ENCODE results near the gene ENTPD2. TPM values are rescaled to one million over a fixed set of nuclear protein-coding genes. Genes with fewer than 3 reads are reported as not detected.

Gene ENTPD2
- total RNA-seq, 1 experiment from 2014 or later = 8.3 TPM

GRCh38 chr9:137068539-137069507, 15.0 kb upstream of the ENTPD2 start:
- H3K27ac Mint-ChIP-seq = no peak overlapping the region
- no peaks in the 10 kb centered on the region for H3K27me3 Mint-ChIP-seq (ENCODE audit: low read depth)
- CTCF ChIA-PET = interaction anchor here (0.6 to 10.4 kb wide), 74 partner anchors 9 to 340 kb away, joined by 3 to 240 read pairs (median 7); partner anchors contain the start of genes ABCA2, CYSRT1, DPP7 and ENTPD2
- peaks cover 20% of the 10 kb centered on the region for H3K4me1 Mint-ChIP-seq
- H3K9me3 Mint-ChIP-seq = no peaks in the 10 kb centered on the region
- TF ChIP-seq ZBTB43 (CRISPR knock-in tag; IDR thresholded peaks at IDR 0.05) (no peak), KAT7 (CRISPR knock-in tag; IDR thresholded peaks at IDR 0.05; ENCODE audit: borderline replicate concordance) (no peak), PRDM15 (CRISPR knock-in tag; IDR thresholded peaks at IDR 0.05) (no peak), GABPB1 (CRISPR knock-in tag; IDR thresholded peaks at IDR 0.05) (no peak)
- peak overlapping the region; percentile 69 for H3K4me3 Mint-ChIP-seq
- ATAC-seq = no peak
- H3K36me3 Mint-ChIP-seq = peaks cover 3% of the 10 kb centered on the region
- DNase-seq (ENCODE audit: low spot score) = no peak
- POLR2A ChIA-PET = interaction anchor here (0.7 to 2.9 kb wide), 4 partner anchors 18 to 172 kb away, joined by 3 to 21 read pairs (median 4); partner anchors contain the start of genes MAN1B1 and TUBB4B

- CTCF ChIA-PET = interaction anchor here (0.6 to 10.4 kb wide), 84 partner anchors 10 to 725 kb away, joined by 3 to 240 read pairs (median 5); partner anchors contain the start of genes ABCA2, AJM1, CLIC3 and CYSRT1
- no peaks in the 10 kb centered on the region for H3K9me3 Mint-ChIP-seq
- peaks cover 20% of the 10 kb centered on the region for H3K4me1 Mint-ChIP-seq
- H3K4me3 Mint-ChIP-seq = peak overlapping the region; percentile 69
- H3K27ac Mint-ChIP-seq = peak overlapping the region; percentile 90
- peak; percentile 90 for DNase-seq (ENCODE audit: low spot score)
- H3K36me3 Mint-ChIP-seq = peaks cover 3% of the 10 kb centered on the region
- POLR2A ChIA-PET = interaction anchor here (0.6 to 1.0 kb wide), 5 partner anchors 19 to 268 kb away, joined by 3 to 4 read pairs (median 3); partner anchors contain the start of genes MAN1B1 and TUBB4B
- no peaks in the 10 kb centered on the region for H3K27me3 Mint-ChIP-seq (ENCODE audit: low read depth)
- ATAC-seq = peak; percentile 62
- TF ChIP-seq FOXP1 (CRISPR knock-in tag; IDR thresholded peaks at IDR 0.05; ENCODE audit: borderline replicate concordance) (0 out of 2 replicates have a peak, but pooled peaks have one; percentile 24), GTF2I (CRISPR knock-in tag; conservative IDR thresholded peaks at IDR 0.05) (no peak), GABPB1 (CRISPR knock-in tag; IDR thresholded peaks at IDR 0.05) (no peak; the same call in 1 of the 2 replicates), E2F1 (CRISPR knock-in tag; IDR thresholded peaks at IDR 0.05) (no peak), NFATC4 (CRISPR knock-in tag; IDR thresholded peaks at IDR 0.05) (no peak), USF1 (CRISPR knock-in tag; IDR thresholded peaks at IDR 0.05) (no peak), FOXJ3 (CRISPR knock-in tag; IDR thresholded peaks at IDR 0.05; ENCODE audit: borderline replicate concordance) (no peak), FOXK1 (CRISPR knock-in tag; IDR thresholded peaks at IDR 0.05) (no peak), SP1 (CRISPR knock-in tag; conservative IDR thresholded peaks at IDR 0.05) (0 out of 2 replicates have a peak, but pooled peaks have one; percentile 25), ZNF317 (CRISPR knock-in tag; IDR thresholded peaks at IDR 0.05; ENCODE audit: borderline replicate concordance, low read depth) (no peak), OVOL2 (CRISPR knock-in tag; IDR thresholded peaks at IDR 0.05; ENCODE audit: borderline replicate concordance) (no peak), CDX4 (CRISPR knock-in tag; IDR thresholded peaks at IDR 0.05; ENCODE audit: borderline replicate concordance) (no peak), CTCF (IDR thresholded peaks at IDR 0.05) (peak; percentile 81), ATF2 (CRISPR knock-in tag; IDR thresholded peaks at IDR 0.05; ENCODE audit: borderline replicate concordance, low read depth) (no peak), NR1H2 (CRISPR knock-in tag; IDR thresholded peaks at IDR 0.05) (no peak)
Observed at GRCh38 chr9:137067860-137068538, 14.1 kb upstream of the ENTPD2 start.
